K562 (cell line): ENCODE data around the gene RAB7A. TPM values are rescaled to one million over a fixed set of nuclear protein-coding genes. Genes with fewer than 3 reads are reported as not detected.

Experiments used
- ATAC-seq: fragments of 200-7000 bp; cut with Tn5 transposase; 3 replicates; pipeline ENCODE4 v1.9.1; 2020; ENCODE audit warnings: moderate library complexity
- BruUV-seq: library from RNA; stranded (reverse); fragments of 400-500 nt; replicated peaks from 2 replicates; lab custom pipeline; 2021; lab: Mats Ljungman, UMichigan
- CTCF ChIA-PET: fragments of 300-600 bp; formaldehyde crosslinking; extraction: SDS; loops from one replicate; lab custom pipeline; 2021; ENCODE audit warnings: low intra/inter-chr PET ratio; lab: Yijun Ruan, JAX
- POLR2A ChIA-PET: fragments of 300-600, 350-650 bp; sonication (Branson Sonifier 250); formaldehyde crosslinking; extraction: SDS; loops from one replicate; lab custom pipeline; 2021; ENCODE audit warnings: antibody characterized with exemption, inconsistent platforms; lab: Yijun Ruan, JAX
- DNase-seq, 4 experiments: peaks; one replicate each; pipeline versions ENCODE4 v3.0.0 to v3.0.0-alpha.2; 2011 to 2018; ENCODE audit warnings: low spot score in 3 of 4, mixed read lengths in 3 of 4; ENCODE audit errors: extremely low read depth in 1 of 4
- FAIRE-seq: peaks from 2 replicates; lab custom pipeline; 2011; peaks lifted over from hg19 to GRCh38; lab: Jason Lieb, UNC
- H2AFZ ChIP-seq: 2 replicates; pipeline ENCODE4 v1.6.0; 2011; ENCODE audit warnings: low read depth, low read length, control low read depth, inconsistent platforms
- H3K27ac ChIP-seq: fragments of 200-600 bp; 3 replicates; pipeline ENCODE4 v1.8.0; 2011; ENCODE audit warnings: low read depth, mild to moderate bottlenecking, control low read depth, inconsistent platforms, low read length, moderate library complexity, mixed read lengths; ENCODE audit errors: extremely low read depth
- H3K27me3 ChIP-seq, 2 experiments: fragments of 300-600 bp in 1 of 2; 2 replicates in 1 of 2; 3 replicates in 1 of 2; pipeline versions ENCODE4 v1.6.0 to v1.8.0; 2011; ENCODE audit warnings: inconsistent platforms in 2 of 2, low read length in 2 of 2, mild to moderate bottlenecking in 1 of 2, mixed read lengths in 1 of 2, moderate library complexity in 1 of 2; ENCODE audit not compliant: control insufficient read depth in 2 of 2, insufficient read depth in 2 of 2
- H3K36me3 ChIP-seq: fragments of 300-600 bp; 3 replicates; pipeline ENCODE4 v1.8.0; 2011; ENCODE audit warnings: mild to moderate bottlenecking, low read length, inconsistent platforms; ENCODE audit not compliant: control insufficient read depth, insufficient read depth
- H3K4me1 ChIP-seq, 2 experiments: fragments of 200-600 bp in 1 of 2; replicated peaks in 1 of 2; 2 replicates in 1 of 2; 3 replicates in 1 of 2; pipeline versions ENCODE4 v1.5.1 to v1.8.0; 2011; ENCODE audit warnings: inconsistent platforms in 2 of 2, low read length in 2 of 2, mild to moderate bottlenecking in 1 of 2, mixed read lengths in 1 of 2, moderate library complexity in 1 of 2; ENCODE audit not compliant: control insufficient read depth in 2 of 2, insufficient read depth in 2 of 2
- H3K4me2 ChIP-seq: 2 replicates; pipeline ENCODE4 v1.6.1; 2011; ENCODE audit warnings: low read length, control low read depth, inconsistent platforms, mixed read lengths; ENCODE audit not compliant: insufficient read depth
- H3K4me3 ChIP-seq: fragments of 200-600 bp; sonication (generic), shearing (Covaris generic); 2 replicates; pipeline ENCODE4 v1.5.1; 2016; ENCODE audit warnings: control low read depth, inconsistent platforms
- H3K79me2 ChIP-seq: fragments of 200-600 bp; 3 replicates; pipeline ENCODE4 v1.8.0; 2011; ENCODE audit warnings: low read length, inconsistent platforms; ENCODE audit not compliant: control insufficient read depth, insufficient read depth
- H3K9ac ChIP-seq, 2 experiments: 2 replicates each; pipeline versions ENCODE4 v1.6.0 to v1.6.1; 2011; ENCODE audit warnings: low read depth in 2 of 2, low read length in 2 of 2, control low read depth in 1 of 2, inconsistent platforms in 1 of 2, mild to moderate bottlenecking in 1 of 2, mixed read lengths in 1 of 2; ENCODE audit not compliant: insufficient read depth in 1 of 2
- H3K9me1 ChIP-seq: one replicate; pipeline ENCODE4 v1.6.0; 2011; ENCODE audit warnings: inconsistent platforms, mild to moderate bottlenecking, low read length, moderate library complexity; ENCODE audit not compliant: control insufficient read depth, insufficient read depth
- H3K9me3 ChIP-seq: replicated peaks from 2 replicates; pipeline ENCODE4 v1.5.1; 2011; ENCODE audit warnings: low read depth, low read length, inconsistent platforms; ENCODE audit not compliant: control insufficient read depth, insufficient read depth
- H4K20me1 ChIP-seq: replicated peaks from 2 replicates; pipeline ENCODE4 v1.6.1; 2011; ENCODE audit warnings: low read length, inconsistent platforms, mixed read lengths; ENCODE audit not compliant: control insufficient read depth, insufficient read depth
- BRCA1 ChIP-seq, 2 experiments: fragments of 450-650 bp in 1 of 2; sonication (generic) in 1 of 2; formaldehyde crosslinking in 1 of 2; IDR thresholded peaks; 2 replicates each; pipeline versions ENCODE4 v1.5.0 to v1.6.1; 2017 to 2020; ENCODE audit warnings: mild to moderate bottlenecking in 1 of 2, missing genetic modification reagents in 1 of 2
- ETV5 ChIP-seq: sonication (generic); formaldehyde crosslinking; IDR thresholded peaks from 2 replicates; pipeline ENCODE4 v1.4.0; 2020; ENCODE audit warnings: low read depth, mild to moderate bottlenecking, missing genetic modification reagents
- FIP1L1 ChIP-seq: fragments of 200-400 bp; formaldehyde crosslinking; IDR thresholded peaks from 2 replicates; pipeline ENCODE4 v1.6.1; 2018; ENCODE audit warnings: mild to moderate bottlenecking, low read depth, low read length; ENCODE audit not compliant: poor library complexity, severe bottlenecking
- KAT2B ChIP-seq: IDR thresholded peaks from one replicate; pipeline ENCODE4 v1.6.1; 2012; ENCODE audit warnings: low read depth, mild to moderate bottlenecking, control low read depth, inconsistent platforms, low read length, moderate library complexity
- MIER1 ChIP-seq: fragments of 450-650 bp; IDR thresholded peaks from 2 replicates; pipeline ENCODE4 v1.6.1; 2016; ENCODE audit warnings: antibody characterized with exemption, mild to moderate bottlenecking, low read depth
- NEUROD1 ChIP-seq: fragments of 150-350 bp; IDR thresholded peaks from 2 replicates; pipeline ENCODE4 v1.6.1; 2014; ENCODE audit warnings: borderline replicate concordance, low read length, low read depth; ENCODE audit not compliant: partially characterized antibody
- NR2C2 ChIP-seq, 2 experiments: fragments of 200-800 bp in 1 of 2; sonication (Bioruptor generic) in 1 of 2; sonication (generic) in 1 of 2; formaldehyde crosslinking in 1 of 2; IDR thresholded peaks; 2 replicates each; pipeline versions ENCODE4 v1.6.1 to v1.8.0; 2016 to 2022; ENCODE audit warnings: mild to moderate bottlenecking in 1 of 2, missing compliant biosample characterization in 1 of 2, missing genetic modification characterization in 1 of 2, missing genetic modification reagents in 1 of 2
- RBBP5 ChIP-seq: fragments of 200-600 bp; sonication (generic); IDR thresholded peaks from 2 replicates; pipeline ENCODE4 v1.6.1; 2012; ENCODE audit warnings: borderline replicate concordance, mild to moderate bottlenecking, low read length, control low read depth, inconsistent platforms; ENCODE audit not compliant: insufficient read depth, poor library complexity, severe bottlenecking
- RFX7 ChIP-seq: fragments of 250-450 bp; sonication (Bioruptor Pico); IDR thresholded peaks from 2 replicates; pipeline ENCODE4 v1.5.1; 2021; ENCODE audit warnings: mild to moderate bottlenecking
- SMAD3 ChIP-seq: fragments of 450-650 bp; formaldehyde crosslinking; conservative IDR thresholded peaks from 2 replicates; pipeline ENCODE4 v1.4.0; 2020; ENCODE audit warnings: mild to moderate bottlenecking
- TEAD1 ChIP-seq, 2 experiments: fragments of 450-650 bp in 1 of 2; sonication (generic) in 1 of 2; formaldehyde crosslinking; IDR thresholded peaks; 2 replicates each; pipeline versions ENCODE4 v1.4.0 to v1.8.0; 2020 to 2022; ENCODE audit warnings: mild to moderate bottlenecking in 2 of 2, missing genetic modification reagents in 1 of 2
- ZNF217 ChIP-seq: sonication (generic); formaldehyde crosslinking; IDR thresholded peaks from 2 replicates; pipeline ENCODE4 v1.8.0; 2022; ENCODE audit warnings: mild to moderate bottlenecking, missing genetic modification reagents
- WGBS: fragments of 100-300 bp; shearing (Covaris generic); methylation state at CpG from one replicate; pipeline ENCODE4 v1.1.6; 2016; ENCODE audit warnings: low coverage, mixed read lengths; ENCODE audit not compliant: insufficient coverage; ENCODE audit errors: missing lambda C conversion rate; 5-methylcytosine and 5-hydroxymethylcytosine counted together
- in situ Hi-C: fragments of 300-500 bp; cut with MboI; formaldehyde crosslinking; loops from 4 replicates; pipeline ENCODE4 v1.15.0; 2018; ENCODE audit warnings: inconsistent platforms, mixed read lengths
- intact Hi-C: fragments of 100-400 bp; cut with micrococcal nuclease; formaldehyde crosslinking; loops from 2 replicates; pipeline ENCODE4 v1.14.2; 2022
- polyA plus RNA-seq, 8 experiments: library from polyadenylated mRNA; depleted of rRNA in 4 of 8; stranded (reverse) in 5 of 8; unstranded in 3 of 8; fragments of >200 nt; fragmentation: Nextera tagmentation in 2 of 8; fragmentation: Illumina TruSeq in 1 of 8; extraction: Ambion mirVana in 2 of 8; extraction: Trizol in 1 of 8; gene quantifications; 2 replicates each; pipeline versions ENCODE4 v1.2.1 to v1.2.3, GENCODE V29; 2011 to 2014; ENCODE audit warnings: inconsistent platforms in 1 of 8, missing spikeins in 1 of 8
- total RNA-seq, 7 experiments: library from RNA; depleted of rRNA in 6 of 7; stranded (reverse); fragments of >200 nt in 6 of 7; fragmentation: Illumina TruSeq in 2 of 7; extraction: Trizol in 2 of 7; gene quantifications; 2 replicates each; pipeline versions ENCODE4 v1.2.1 to v1.2.3, GENCODE V29; 2011 to 2021; ENCODE audit warnings: low replicate concordance in 1 of 7
- TF ChIP-seq, protein P1 (sequence below): sonication (generic); formaldehyde crosslinking; IDR thresholded peaks from 2 replicates; pipeline ENCODE4 v1.8.1; 2023; ENCODE audit warnings: mild to moderate bottlenecking, missing genetic modification reagents
- TF ChIP-seq, protein P2 (sequence below): sonication (generic); formaldehyde crosslinking; IDR thresholded peaks from 2 replicates; pipeline ENCODE4 v1.8.0; 2023; ENCODE audit warnings: missing genetic modification reagents, mild to moderate bottlenecking, borderline replicate concordance

RAB7A gene
- total and polyA plus RNA-seq, 9 of the 15 experiments (the other 6 are each of a cell fraction or from before 2014, with no cell fraction given) = 30.9 to 204 (median 72.8) TPM

DNA sequence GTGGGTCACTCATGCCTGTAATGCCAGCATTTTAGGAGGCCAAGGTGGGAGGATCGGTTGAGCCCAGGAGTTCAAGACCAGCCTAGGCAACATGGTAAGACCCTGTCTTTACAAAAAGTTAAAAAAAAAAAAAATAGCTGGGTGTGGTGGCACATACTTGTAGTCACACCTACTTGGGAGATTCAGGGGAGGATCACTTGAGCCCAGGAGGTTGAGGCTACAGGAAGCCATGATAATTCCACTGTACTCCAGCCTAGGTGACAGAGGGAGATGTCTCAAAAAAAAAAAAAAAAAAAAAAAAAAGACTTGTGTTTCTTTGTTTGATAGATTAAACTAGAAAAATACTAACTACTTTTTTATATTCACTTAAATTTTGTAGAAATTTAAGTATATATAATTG, 14.6 kb downstream of the RAB7A start:
- Histone ChIP-seq H4K20me1 (no peaks in the 10 kb centered on the region), H3K4me3 (no peak overlapping the region), H3K9ac (no peak overlapping the region), H3K79me2 (peaks cover 90% of the 10 kb centered on the region), H3K36me3 (peaks cover 52% of the 10 kb centered on the region; the same call in 2 of the 3 replicates), H2AFZ (no peak overlapping the region), H3K27me3 (no peaks in the 10 kb centered on the region), H3K9me1 (no peaks in the 10 kb centered on the region), H3K27ac (no peak overlapping the region), H3K9me3 (peaks cover 1% of the 10 kb centered on the region; the same call in 1 of the 2 replicates), H3K4me1 (peaks cover 0 to 4% of the 10 kb centered on the region in 2 experiments; a peak in 2 of 5 replicates), H3K4me2 (no peak overlapping the region)
- CTCF ChIA-PET = no interaction called here
- no peak for FAIRE-seq
- intact Hi-C loops = no loop called here
- in situ Hi-C loops = no loop called here
- 91% methylated on average over 1 of the region's 1 CpG for WGBS
- no TSS peak for BruUV-seq
- POLR2A ChIA-PET = no interaction called here
- ATAC-seq = no peak
- no peak for DNase-seq
- no peak for TF ChIP-seq FIP1L1
- no peak for TF ChIP-seq NEUROD1
- no peak for TF ChIP-seq SMAD3
- TF ChIP-seq MIER1 = no peak
- TF ChIP-seq, protein P1, sequence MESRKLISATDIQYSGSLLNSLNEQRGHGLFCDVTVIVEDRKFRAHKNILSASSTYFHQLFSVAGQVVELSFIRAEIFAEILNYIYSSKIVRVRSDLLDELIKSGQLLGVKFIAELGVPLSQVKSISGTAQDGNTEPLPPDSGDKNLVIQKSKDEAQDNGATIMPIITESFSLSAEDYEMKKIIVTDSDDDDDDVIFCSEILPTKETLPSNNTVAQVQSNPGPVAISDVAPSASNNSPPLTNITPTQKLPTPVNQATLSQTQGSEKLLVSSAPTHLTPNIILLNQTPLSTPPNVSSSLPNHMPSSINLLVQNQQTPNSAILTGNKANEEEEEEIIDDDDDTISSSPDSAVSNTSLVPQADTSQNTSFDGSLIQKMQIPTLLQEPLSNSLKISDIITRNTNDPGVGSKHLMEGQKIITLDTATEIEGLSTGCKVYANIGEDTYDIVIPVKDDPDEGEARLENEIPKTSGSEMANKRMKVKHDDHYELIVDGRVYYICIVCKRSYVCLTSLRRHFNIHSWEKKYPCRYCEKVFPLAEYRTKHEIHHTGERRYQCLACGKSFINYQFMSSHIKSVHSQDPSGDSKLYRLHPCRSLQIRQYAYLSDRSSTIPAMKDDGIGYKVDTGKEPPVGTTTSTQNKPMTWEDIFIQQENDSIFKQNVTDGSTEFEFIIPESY (CRISPR knock-in tag) = no peak
- TF ChIP-seq BRCA1 (IDR thresholded peaks at IDR 0.05) = no peak
- no peak for TF ChIP-seq BRCA1 (CRISPR knock-in tag; IDR thresholded peaks at IDR 0.05)
- no peak for TF ChIP-seq ETV5 (CRISPR knock-in tag)
- TF ChIP-seq ZNF217 (CRISPR knock-in tag) = no peak
- no peak for TF ChIP-seq RBBP5
- no peak for TF ChIP-seq RFX7 (CRISPR knock-in tag)
- TF ChIP-seq TEAD1 (CRISPR knock-in tag; IDR thresholded peaks at IDR 0.05) = no peak
- TF ChIP-seq KAT2B = no peak
- TF ChIP-seq NR2C2 (CRISPR knock-in tag; IDR thresholded peaks at IDR 0.05) = no peak
- TF ChIP-seq NR2C2 (tag; IDR thresholded peaks at IDR 0.05) = no peak
- TF ChIP-seq, protein P2, sequence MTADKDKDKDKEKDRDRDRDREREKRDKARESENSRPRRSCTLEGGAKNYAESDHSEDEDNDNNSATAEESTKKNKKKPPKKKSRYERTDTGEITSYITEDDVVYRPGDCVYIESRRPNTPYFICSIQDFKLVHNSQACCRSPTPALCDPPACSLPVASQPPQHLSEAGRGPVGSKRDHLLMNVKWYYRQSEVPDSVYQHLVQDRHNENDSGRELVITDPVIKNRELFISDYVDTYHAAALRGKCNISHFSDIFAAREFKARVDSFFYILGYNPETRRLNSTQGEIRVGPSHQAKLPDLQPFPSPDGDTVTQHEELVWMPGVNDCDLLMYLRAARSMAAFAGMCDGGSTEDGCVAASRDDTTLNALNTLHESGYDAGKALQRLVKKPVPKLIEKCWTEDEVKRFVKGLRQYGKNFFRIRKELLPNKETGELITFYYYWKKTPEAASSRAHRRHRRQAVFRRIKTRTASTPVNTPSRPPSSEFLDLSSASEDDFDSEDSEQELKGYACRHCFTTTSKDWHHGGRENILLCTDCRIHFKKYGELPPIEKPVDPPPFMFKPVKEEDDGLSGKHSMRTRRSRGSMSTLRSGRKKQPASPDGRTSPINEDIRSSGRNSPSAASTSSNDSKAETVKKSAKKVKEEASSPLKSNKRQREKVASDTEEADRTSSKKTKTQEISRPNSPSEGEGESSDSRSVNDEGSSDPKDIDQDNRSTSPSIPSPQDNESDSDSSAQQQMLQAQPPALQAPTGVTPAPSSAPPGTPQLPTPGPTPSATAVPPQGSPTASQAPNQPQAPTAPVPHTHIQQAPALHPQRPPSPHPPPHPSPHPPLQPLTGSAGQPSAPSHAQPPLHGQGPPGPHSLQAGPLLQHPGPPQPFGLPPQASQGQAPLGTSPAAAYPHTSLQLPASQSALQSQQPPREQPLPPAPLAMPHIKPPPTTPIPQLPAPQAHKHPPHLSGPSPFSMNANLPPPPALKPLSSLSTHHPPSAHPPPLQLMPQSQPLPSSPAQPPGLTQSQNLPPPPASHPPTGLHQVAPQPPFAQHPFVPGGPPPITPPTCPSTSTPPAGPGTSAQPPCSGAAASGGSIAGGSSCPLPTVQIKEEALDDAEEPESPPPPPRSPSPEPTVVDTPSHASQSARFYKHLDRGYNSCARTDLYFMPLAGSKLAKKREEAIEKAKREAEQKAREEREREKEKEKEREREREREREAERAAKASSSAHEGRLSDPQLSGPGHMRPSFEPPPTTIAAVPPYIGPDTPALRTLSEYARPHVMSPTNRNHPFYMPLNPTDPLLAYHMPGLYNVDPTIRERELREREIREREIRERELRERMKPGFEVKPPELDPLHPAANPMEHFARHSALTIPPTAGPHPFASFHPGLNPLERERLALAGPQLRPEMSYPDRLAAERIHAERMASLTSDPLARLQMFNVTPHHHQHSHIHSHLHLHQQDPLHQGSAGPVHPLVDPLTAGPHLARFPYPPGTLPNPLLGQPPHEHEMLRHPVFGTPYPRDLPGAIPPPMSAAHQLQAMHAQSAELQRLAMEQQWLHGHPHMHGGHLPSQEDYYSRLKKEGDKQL (CRISPR knock-in tag) = no peak
